GM06990 (cell line): ENCODE data around the gene CTIF.

Source experiments
- DNase-seq: peaks from one replicate; pipeline ENCODE4 v3.0.0-alpha.2; 2011; ENCODE audit not compliant: insufficient read length; ENCODE audit errors: extremely low read depth
- H3K27me3 ChIP-seq: replicated peaks from 2 replicates; pipeline ENCODE4 v1.6.0; 2011; ENCODE audit warnings: low read length; ENCODE audit not compliant: control insufficient read depth, insufficient read depth
- H3K36me3 ChIP-seq: 2 replicates; pipeline ENCODE4 v1.5.1; 2011; ENCODE audit warnings: low read length; ENCODE audit not compliant: control insufficient read depth, insufficient read depth
- H3K4me3 ChIP-seq: replicated peaks from 2 replicates; pipeline ENCODE4 v1.5.1; 2011; ENCODE audit warnings: low read depth, mild to moderate bottlenecking, control low read depth, low read length
- CTCF ChIP-seq: IDR thresholded peaks from 2 replicates; pipeline ENCODE4 v1.5.1; 2011; ENCODE audit warnings: low read length, control low read depth, mild to moderate bottlenecking, inconsistent platforms; ENCODE audit not compliant: insufficient read depth, poor library complexity, severe bottlenecking

Gene CTIF

GRCh38 chr18:48742304-48742703 is 203.5 kb downstream of the CTIF start:
- no peak for TF ChIP-seq CTCF
- no peak overlapping the region for H3K4me3 ChIP-seq
- H3K27me3 ChIP-seq: no peaks in the 10 kb centered on the region
- no peak for DNase-seq
- no peaks in the 10 kb centered on the region for H3K36me3 ChIP-seq

- Histone ChIP-seq H3K4me3 (no peak overlapping the region), H3K27me3 (no peaks in the 10 kb centered on the region), H3K36me3 (no peaks in the 10 kb centered on the region)
- no peak for TF ChIP-seq CTCF
- DNase-seq: no peak
Observed at GRCh38 chr18:48742706-48743475, 204.1 kb downstream of the CTIF start.

GRCh38 chr18:48743886-48744285 is 205.1 kb downstream of the CTIF start:
- no peak for TF ChIP-seq CTCF
- no peaks in the 10 kb centered on the region for H3K27me3 ChIP-seq
- no peak overlapping the region for H3K4me3 ChIP-seq
- H3K36me3 ChIP-seq: no peaks in the 10 kb centered on the region
- DNase-seq: no peak

- H3K4me3 ChIP-seq: no peak overlapping the region
- DNase-seq: no peak
- TF ChIP-seq CTCF: no peak
- no peaks in the 10 kb centered on the region for H3K27me3 ChIP-seq
- no peaks in the 10 kb centered on the region for H3K36me3 ChIP-seq
Observed at GRCh38 chr18:48745293-48745692, 206.5 kb downstream of the CTIF start.

GRCh38 chr18:48749768-48750167 is 210.9 kb downstream of the CTIF start:
- no peaks in the 10 kb centered on the region for H3K36me3 ChIP-seq
- H3K27me3 ChIP-seq: no peaks in the 10 kb centered on the region
- no peak overlapping the region for H3K4me3 ChIP-seq
- no peak for DNase-seq
- TF ChIP-seq CTCF: no peak
